ENCODE results near the gene MAPK14. TPM values are rescaled to one million over a fixed set of nuclear protein-coding genes. Genes with fewer than 3 reads are reported as not detected.
A peak's percentile ranks its signal among the peaks of the same experiment; 100 is the strongest.

MAPK14 gene
- total and polyA plus RNA-seq, 9 of the 15 experiments (the other 6 are each of a cell fraction or from before 2014, with no cell fraction given) = 8.8 to 62.7 (median 35.5) TPM

DNA sequence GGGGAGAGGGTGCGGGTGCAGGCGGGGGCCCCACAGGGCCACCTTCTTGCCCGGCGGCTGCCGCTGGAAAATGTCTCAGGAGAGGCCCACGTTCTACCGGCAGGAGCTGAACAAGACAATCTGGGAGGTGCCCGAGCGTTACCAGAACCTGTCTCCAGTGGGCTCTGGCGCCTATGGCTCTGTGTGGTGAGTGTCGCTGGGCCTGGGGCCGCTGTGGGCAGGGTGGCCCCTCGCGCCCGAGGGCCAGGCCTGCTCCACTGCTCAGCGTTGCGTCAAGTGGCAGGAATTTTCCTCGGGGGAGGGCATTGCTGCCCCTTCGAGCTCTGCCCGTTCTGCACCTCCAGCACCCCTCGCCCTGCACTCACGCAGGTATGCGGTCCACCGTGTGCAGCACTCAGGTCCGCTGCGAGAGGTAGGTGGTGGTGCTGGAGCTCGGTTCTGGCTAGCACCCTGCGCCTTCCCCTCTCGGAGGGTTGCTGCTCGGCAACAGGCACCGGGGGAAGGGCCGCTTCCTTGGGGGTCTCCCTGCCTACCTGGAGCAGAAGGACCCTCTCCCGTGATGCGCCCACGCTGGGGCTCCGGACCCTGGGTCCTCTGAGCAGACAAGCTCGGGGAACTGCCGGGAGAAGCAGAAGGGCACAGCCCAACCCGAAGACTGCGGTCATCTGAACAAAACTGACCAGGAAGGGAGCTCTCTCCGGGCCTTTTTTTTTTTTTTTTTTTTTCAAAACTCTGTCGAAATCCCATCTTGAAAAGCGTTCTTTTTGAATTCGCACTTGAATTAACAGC lies 674 bp downstream of the MAPK14 start (continued):
- TF ChIP-seq, protein P1, sequence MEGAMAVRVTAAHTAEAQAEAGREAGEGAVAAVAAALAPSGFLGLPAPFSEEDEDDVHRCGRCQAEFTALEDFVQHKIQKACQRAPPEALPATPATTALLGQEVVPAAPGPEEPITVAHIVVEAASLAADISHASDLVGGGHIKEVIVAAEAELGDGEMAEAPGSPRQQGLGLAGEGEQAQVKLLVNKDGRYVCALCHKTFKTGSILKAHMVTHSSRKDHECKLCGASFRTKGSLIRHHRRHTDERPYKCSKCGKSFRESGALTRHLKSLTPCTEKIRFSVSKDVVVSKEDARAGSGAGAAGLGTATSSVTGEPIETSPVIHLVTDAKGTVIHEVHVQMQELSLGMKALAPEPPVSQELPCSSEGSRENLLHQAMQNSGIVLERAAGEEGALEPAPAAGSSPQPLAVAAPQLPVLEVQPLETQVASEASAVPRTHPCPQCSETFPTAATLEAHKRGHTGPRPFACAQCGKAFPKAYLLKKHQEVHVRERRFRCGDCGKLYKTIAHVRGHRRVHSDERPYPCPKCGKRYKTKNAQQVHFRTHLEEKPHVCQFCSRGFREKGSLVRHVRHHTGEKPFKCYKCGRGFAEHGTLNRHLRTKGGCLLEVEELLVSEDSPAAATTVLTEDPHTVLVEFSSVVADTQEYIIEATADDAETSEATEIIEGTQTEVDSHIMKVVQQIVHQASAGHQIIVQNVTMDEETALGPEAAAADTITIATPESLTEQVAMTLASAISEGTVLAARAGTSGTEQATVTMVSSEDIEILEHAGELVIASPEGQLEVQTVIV (CRISPR knock-in tag; IDR thresholded peaks at IDR 0.05; ENCODE audit: borderline replicate concordance) = no peak
- TF ChIP-seq POLR2G (IDR thresholded peaks at IDR 0.05; ENCODE audit: low read depth, low read length) = no peak
- no peak for TF ChIP-seq KLF13 (tag; IDR thresholded peaks at IDR 0.05; ENCODE audit: borderline replicate concordance, low read depth)
- TF ChIP-seq, protein P2, sequence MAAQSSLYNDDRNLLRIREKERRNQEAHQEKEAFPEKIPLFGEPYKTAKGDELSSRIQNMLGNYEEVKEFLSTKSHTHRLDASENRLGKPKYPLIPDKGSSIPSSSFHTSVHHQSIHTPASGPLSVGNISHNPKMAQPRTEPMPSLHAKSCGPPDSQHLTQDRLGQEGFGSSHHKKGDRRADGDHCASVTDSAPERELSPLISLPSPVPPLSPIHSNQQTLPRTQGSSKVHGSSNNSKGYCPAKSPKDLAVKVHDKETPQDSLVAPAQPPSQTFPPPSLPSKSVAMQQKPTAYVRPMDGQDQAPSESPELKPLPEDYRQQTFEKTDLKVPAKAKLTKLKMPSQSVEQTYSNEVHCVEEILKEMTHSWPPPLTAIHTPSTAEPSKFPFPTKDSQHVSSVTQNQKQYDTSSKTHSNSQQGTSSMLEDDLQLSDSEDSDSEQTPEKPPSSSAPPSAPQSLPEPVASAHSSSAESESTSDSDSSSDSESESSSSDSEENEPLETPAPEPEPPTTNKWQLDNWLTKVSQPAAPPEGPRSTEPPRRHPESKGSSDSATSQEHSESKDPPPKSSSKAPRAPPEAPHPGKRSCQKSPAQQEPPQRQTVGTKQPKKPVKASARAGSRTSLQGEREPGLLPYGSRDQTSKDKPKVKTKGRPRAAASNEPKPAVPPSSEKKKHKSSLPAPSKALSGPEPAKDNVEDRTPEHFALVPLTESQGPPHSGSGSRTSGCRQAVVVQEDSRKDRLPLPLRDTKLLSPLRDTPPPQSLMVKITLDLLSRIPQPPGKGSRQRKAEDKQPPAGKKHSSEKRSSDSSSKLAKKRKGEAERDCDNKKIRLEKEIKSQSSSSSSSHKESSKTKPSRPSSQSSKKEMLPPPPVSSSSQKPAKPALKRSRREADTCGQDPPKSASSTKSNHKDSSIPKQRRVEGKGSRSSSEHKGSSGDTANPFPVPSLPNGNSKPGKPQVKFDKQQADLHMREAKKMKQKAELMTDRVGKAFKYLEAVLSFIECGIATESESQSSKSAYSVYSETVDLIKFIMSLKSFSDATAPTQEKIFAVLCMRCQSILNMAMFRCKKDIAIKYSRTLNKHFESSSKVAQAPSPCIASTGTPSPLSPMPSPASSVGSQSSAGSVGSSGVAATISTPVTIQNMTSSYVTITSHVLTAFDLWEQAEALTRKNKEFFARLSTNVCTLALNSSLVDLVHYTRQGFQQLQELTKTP (IDR thresholded peaks at IDR 0.05; ENCODE audit: low read depth in 1 of 2, partially characterized antibody in 2 of 2) = peak in 1 of 2 experiments; percentile 17
- no peak for TF ChIP-seq CBX3 (IDR thresholded peaks at IDR 0.05; ENCODE audit: borderline replicate concordance in 1 of 2, low read length in 2 of 2)
- no peak for TF ChIP-seq KLF6 (CRISPR knock-in tag; IDR thresholded peaks at IDR 0.05; ENCODE audit: borderline replicate concordance)
- TF ChIP-seq XRCC5 (IDR thresholded peaks at IDR 0.05; ENCODE audit: low read depth, low read length) = no peak
- TF ChIP-seq ZNF764 (CRISPR knock-in tag; IDR thresholded peaks at IDR 0.05; ENCODE audit: low read depth) = no peak
- 0 out of 2 replicates have a peak, but pooled peaks have one; percentile 57 for TF ChIP-seq ZNF431 (CRISPR knock-in tag; IDR thresholded peaks at IDR 0.05)
- TF ChIP-seq, protein P3, sequence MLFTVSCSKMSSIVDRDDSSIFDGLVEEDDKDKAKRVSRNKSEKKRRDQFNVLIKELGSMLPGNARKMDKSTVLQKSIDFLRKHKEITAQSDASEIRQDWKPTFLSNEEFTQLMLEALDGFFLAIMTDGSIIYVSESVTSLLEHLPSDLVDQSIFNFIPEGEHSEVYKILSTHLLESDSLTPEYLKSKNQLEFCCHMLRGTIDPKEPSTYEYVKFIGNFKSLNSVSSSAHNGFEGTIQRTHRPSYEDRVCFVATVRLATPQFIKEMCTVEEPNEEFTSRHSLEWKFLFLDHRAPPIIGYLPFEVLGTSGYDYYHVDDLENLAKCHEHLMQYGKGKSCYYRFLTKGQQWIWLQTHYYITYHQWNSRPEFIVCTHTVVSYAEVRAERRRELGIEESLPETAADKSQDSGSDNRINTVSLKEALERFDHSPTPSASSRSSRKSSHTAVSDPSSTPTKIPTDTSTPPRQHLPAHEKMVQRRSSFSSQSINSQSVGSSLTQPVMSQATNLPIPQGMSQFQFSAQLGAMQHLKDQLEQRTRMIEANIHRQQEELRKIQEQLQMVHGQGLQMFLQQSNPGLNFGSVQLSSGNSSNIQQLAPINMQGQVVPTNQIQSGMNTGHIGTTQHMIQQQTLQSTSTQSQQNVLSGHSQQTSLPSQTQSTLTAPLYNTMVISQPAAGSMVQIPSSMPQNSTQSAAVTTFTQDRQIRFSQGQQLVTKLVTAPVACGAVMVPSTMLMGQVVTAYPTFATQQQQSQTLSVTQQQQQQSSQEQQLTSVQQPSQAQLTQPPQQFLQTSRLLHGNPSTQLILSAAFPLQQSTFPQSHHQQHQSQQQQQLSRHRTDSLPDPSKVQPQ (CRISPR knock-in tag; IDR thresholded peaks at IDR 0.05; ENCODE audit: borderline replicate concordance) = no peak
- no peak for TF ChIP-seq ZNF696 (CRISPR knock-in tag; conservative IDR thresholded peaks at IDR 0.05)
- no peak for TF ChIP-seq SRF (CRISPR knock-in tag; IDR thresholded peaks at IDR 0.05)
- TF ChIP-seq, protein P4, sequence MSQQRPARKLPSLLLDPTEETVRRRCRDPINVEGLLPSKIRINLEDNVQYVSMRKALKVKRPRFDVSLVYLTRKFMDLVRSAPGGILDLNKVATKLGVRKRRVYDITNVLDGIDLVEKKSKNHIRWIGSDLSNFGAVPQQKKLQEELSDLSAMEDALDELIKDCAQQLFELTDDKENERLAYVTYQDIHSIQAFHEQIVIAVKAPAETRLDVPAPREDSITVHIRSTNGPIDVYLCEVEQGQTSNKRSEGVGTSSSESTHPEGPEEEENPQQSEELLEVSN (IDR thresholded peaks at IDR 0.05; ENCODE audit: borderline replicate concordance in 1 of 2, extremely low read depth in 1 of 2, insufficient read depth in 1 of 2, insufficient read length in 1 of 2, low read depth in 1 of 2, low read length in 1 of 2, poor library complexity in 1 of 2, severe bottlenecking in 1 of 2) = no peak
- TF ChIP-seq ZFP30 (CRISPR knock-in tag; IDR thresholded peaks at IDR 0.05; ENCODE audit: borderline replicate concordance) = no peak
